IMR-90 (cell line): ENCODE data around the gene DDX19B. TPM values are rescaled to one million over a fixed set of nuclear protein-coding genes. Genes with fewer than 3 reads are reported as not detected.
A peak's percentile ranks its signal among the peaks of the same experiment; 100 is the strongest.

Experiments
- ATAC-seq: fragments of 200-7000 bp; cut with Tn5 transposase; 2 replicates; pipeline ENCODE4 v1.9.1; 2020; ENCODE audit warnings: low read depth, mild to moderate bottlenecking, moderate library complexity
- BruUV-seq: library from RNA; stranded (reverse); fragments of 400-500 nt; replicated peaks from 2 replicates; lab custom pipeline; 2021; lab: Mats Ljungman, UMichigan
- CTCF ChIA-PET: fragments of 300-600 bp; formaldehyde crosslinking; extraction: SDS; loops from one replicate; lab custom pipeline; 2021; ENCODE audit warnings: antibody characterized with exemption; lab: Yijun Ruan, JAX
- POLR2A ChIA-PET: fragments of 300-600 bp; sonication (Branson Sonifier 250); formaldehyde crosslinking; loops from one replicate; lab custom pipeline; 2022; ENCODE audit warnings: antibody characterized with exemption; ENCODE audit not compliant: unreplicated experiment; lab: Charles Lee
- DNase-seq: peaks from one replicate; pipeline ENCODE4 v3.0.0; 2013
- H2AFZ ChIP-seq: replicated peaks from 2 replicates; pipeline ENCODE3; 2013; ENCODE audit warnings: low read length, mild to moderate bottlenecking; ENCODE audit not compliant: poor library complexity
- H2AK5ac ChIP-seq: 2 replicates; pipeline ENCODE4 v1.6.1; 2013; ENCODE audit warnings: low read depth, low read length, inconsistent platforms
- H2AK9ac ChIP-seq: replicated peaks from 2 replicates; pipeline ENCODE3; 2013; ENCODE audit warnings: mild to moderate bottlenecking, low read depth, low read length, moderate library complexity; ENCODE audit not compliant: poor library complexity
- H2BK120ac ChIP-seq: 2 replicates; pipeline ENCODE4 v1.6.1; 2013; ENCODE audit warnings: low read depth, low read length, inconsistent platforms
- H2BK15ac ChIP-seq: 3 replicates; pipeline ENCODE4 v1.6.1; 2013; ENCODE audit warnings: low read depth, low read length, inconsistent platforms
- H2BK20ac ChIP-seq: 2 replicates; pipeline ENCODE4 v1.6.1; 2013; ENCODE audit warnings: low read depth, mild to moderate bottlenecking, inconsistent platforms, low read length, moderate library complexity
- H2BK5ac ChIP-seq: 2 replicates; pipeline ENCODE4 v1.6.1; 2013; ENCODE audit warnings: mild to moderate bottlenecking, low read depth, low read length, inconsistent platforms; ENCODE audit not compliant: poor library complexity, severe bottlenecking
- H3K14ac ChIP-seq: replicated peaks from 2 replicates; pipeline ENCODE4 v1.6.1; 2013; ENCODE audit warnings: low read depth, low read length, inconsistent platforms
- H3K18ac ChIP-seq: 2 replicates; pipeline ENCODE4 v1.6.1; 2013; ENCODE audit warnings: low read depth, low read length, control low read depth
- H3K23ac ChIP-seq: 2 replicates; pipeline ENCODE4 v1.6.1; 2013; ENCODE audit warnings: low read depth, low read length, inconsistent platforms
- H3K27ac ChIP-seq: 2 replicates; pipeline ENCODE4 v1.5.1; 2013; ENCODE audit warnings: mild to moderate bottlenecking, control low read depth, low read length; ENCODE audit not compliant: insufficient read depth
- H3K27me3 ChIP-seq: 2 replicates; pipeline ENCODE4 v1.6.1; 2013; ENCODE audit warnings: low read length; ENCODE audit not compliant: control insufficient read depth, insufficient read depth
- H3K36me3 ChIP-seq: 2 replicates; pipeline ENCODE4 v1.6.1; 2013; ENCODE audit warnings: low read length, mixed read lengths; ENCODE audit not compliant: control insufficient read depth, insufficient read depth
- H3K4ac ChIP-seq: 2 replicates; pipeline ENCODE4 v1.6.1; 2013; ENCODE audit warnings: low read depth, low read length, inconsistent platforms
- H3K4me1 ChIP-seq: 2 replicates; pipeline ENCODE4 v1.6.1; 2013; ENCODE audit warnings: low read length, mixed read lengths; ENCODE audit not compliant: control insufficient read depth, insufficient read depth
- H3K4me2 ChIP-seq: 2 replicates; pipeline ENCODE4 v1.6.1; 2013; ENCODE audit warnings: low read depth, mild to moderate bottlenecking, control low read depth, low read length, moderate library complexity
- H3K4me3 ChIP-seq: 2 replicates; pipeline ENCODE4 v1.5.1; 2013; ENCODE audit warnings: low read depth, mild to moderate bottlenecking, control low read depth, low read length, moderate library complexity; ENCODE audit not compliant: insufficient read depth
- H3K56ac ChIP-seq: 2 replicates; pipeline ENCODE4 v1.6.1; 2013; ENCODE audit warnings: low read length, inconsistent platforms; ENCODE audit not compliant: insufficient read depth; ENCODE audit errors: extremely low read depth
- H3K79me1 ChIP-seq, 2 experiments: 2 replicates each; pipeline ENCODE4 v1.6.1; 2013; ENCODE audit warnings: low read length in 2 of 2, inconsistent platforms in 1 of 2, low read depth in 1 of 2
- H3K9ac ChIP-seq: 2 replicates; pipeline ENCODE4 v1.6.1; 2013; ENCODE audit warnings: low read depth, low read length, control low read depth
- H3K9me1 ChIP-seq: 2 replicates; pipeline ENCODE4 v1.6.1; 2013; ENCODE audit warnings: low read length, inconsistent platforms; ENCODE audit not compliant: insufficient read depth
- H3K9me3 ChIP-seq: 2 replicates; pipeline ENCODE4 v1.6.1; 2013; ENCODE audit warnings: low read length; ENCODE audit not compliant: control insufficient read depth, insufficient read depth
- H4K20me1 ChIP-seq: 2 replicates; pipeline ENCODE4 v1.6.1; 2013; ENCODE audit warnings: low read length, inconsistent platforms; ENCODE audit not compliant: insufficient read depth
- H4K5ac ChIP-seq: 2 replicates; pipeline ENCODE4 v1.6.1; 2013; ENCODE audit warnings: mild to moderate bottlenecking, low read depth, low read length, control low read depth
- H4K8ac ChIP-seq, 2 experiments: 2 replicates each; pipeline ENCODE4 v1.6.1; 2013; ENCODE audit warnings: low read depth in 2 of 2, low read length in 2 of 2, control low read depth in 1 of 2, inconsistent platforms in 1 of 2
- H4K91ac ChIP-seq: 2 replicates; pipeline ENCODE4 v1.6.1; 2013; ENCODE audit warnings: low read depth, low read length, inconsistent platforms; ENCODE audit not compliant: insufficient read depth
- WGBS, 2 experiments: methylation state at CpG; one replicate each; pipeline versions ENCODE4 v1.1.5 to v1.1.7; 2013; ENCODE audit warnings: missing lambda C conversion rate in 2 of 2; ENCODE audit not compliant: insufficient read length in 1 of 2; ENCODE audit errors: extremely low coverage in 2 of 2; 5-methylcytosine and 5-hydroxymethylcytosine counted together
- dilution Hi-C: fragments of 300-500 bp; cut with HindIII; formaldehyde crosslinking; loops from one replicate; pipeline ENCODE4 v1.14.3; 2018; ENCODE audit warnings: low sequenced_read_pairs; ENCODE audit not compliant: unreplicated experiment
- in situ Hi-C: fragments of 300-500 bp; cut with MboI; formaldehyde crosslinking; loops from 3 replicates; pipeline ENCODE4 v1.14.3; 2019; ENCODE audit warnings: low sequenced_read_pairs, inconsistent platforms, mixed read lengths
- intact Hi-C: fragments of 100-400 bp; cut with micrococcal nuclease; formaldehyde crosslinking; loops from 2 replicates; pipeline ENCODE4 v1.10.0; 2022
- polyA plus RNA-seq, 3 experiments: library from polyadenylated mRNA; depleted of rRNA; stranded (reverse); fragments of >200 nt; gene quantifications; 2 replicates each; pipeline ENCODE4 v1.2.3, GENCODE V29; 2012; ENCODE audit warnings: low replicate concordance in 1 of 3
- total RNA-seq: library from RNA; depleted of rRNA; stranded (reverse); fragments of >200 nt; gene quantifications from 2 replicates; pipeline ENCODE4 v1.2.3, GENCODE V29; 2012
- TF ChIP-seq, protein P1 (sequence below): conservative IDR thresholded peaks from 2 replicates; pipeline ENCODE4 v1.5.1; 2012; ENCODE audit warnings: mild to moderate bottlenecking, low read depth, low read length, improper control_type of control experiment

DDX19B gene
- total and polyA plus RNA-seq, 2 of the 4 experiments (the other 2 are of a cell fraction), result 33.3 to 41.0 TPM

GRCh38 chr16:70304892-70305448 is 6.0 kb downstream of the DDX19B start:
- Histone ChIP-seq H3K14ac (no peak overlapping the region; the same call in 1 of the 2 replicates), H3K9me3 (no peaks in the 10 kb centered on the region; the same call in 1 of the 2 replicates), H3K9ac (no peak overlapping the region), H4K8ac (no peak overlapping the region), H2AFZ (no peak overlapping the region), H2AK5ac (no peak overlapping the region), H3K36me3 (no peaks in the 10 kb centered on the region), H3K79me1 (peaks cover 6 to 41% of the 10 kb centered on the region in 2 experiments), H2BK15ac (no peak overlapping the region), H4K5ac (no peak overlapping the region), H3K27me3 (no peaks in the 10 kb centered on the region), H3K4me1 (no peaks in the 10 kb centered on the region), H4K20me1 (peaks cover 20% of the 10 kb centered on the region; the same call in 1 of the 2 replicates), H3K9me1 (peaks cover 2% of the 10 kb centered on the region), H3K18ac (no peak overlapping the region), H2BK5ac (no peak overlapping the region), H2BK20ac (no peak overlapping the region), H3K27ac (no peak overlapping the region), H3K4me2 (no peak overlapping the region), H2BK120ac (no peak overlapping the region), H3K56ac (no peak overlapping the region), H2AK9ac (no peak overlapping the region), H3K4me3 (no peak overlapping the region), H4K91ac (no peak overlapping the region), H3K23ac (peak overlapping the region; percentile 23; the same call in 1 of the 2 replicates), H3K4ac (no peak overlapping the region)
- no TSS peak for BruUV-seq
- CTCF ChIA-PET, result no interaction called here
- in situ Hi-C loops, result no loop called here
- POLR2A ChIA-PET, result no interaction called here
- WGBS, 2 experiments, result no CpG with 5 or more reads among the region's 3 CpGs
- intact Hi-C loops, result no loop called here
- DNase-seq (no peak), ATAC-seq (0 out of 2 replicates have a peak, but pooled peaks have one; percentile 24)
- TF ChIP-seq, protein P1, sequence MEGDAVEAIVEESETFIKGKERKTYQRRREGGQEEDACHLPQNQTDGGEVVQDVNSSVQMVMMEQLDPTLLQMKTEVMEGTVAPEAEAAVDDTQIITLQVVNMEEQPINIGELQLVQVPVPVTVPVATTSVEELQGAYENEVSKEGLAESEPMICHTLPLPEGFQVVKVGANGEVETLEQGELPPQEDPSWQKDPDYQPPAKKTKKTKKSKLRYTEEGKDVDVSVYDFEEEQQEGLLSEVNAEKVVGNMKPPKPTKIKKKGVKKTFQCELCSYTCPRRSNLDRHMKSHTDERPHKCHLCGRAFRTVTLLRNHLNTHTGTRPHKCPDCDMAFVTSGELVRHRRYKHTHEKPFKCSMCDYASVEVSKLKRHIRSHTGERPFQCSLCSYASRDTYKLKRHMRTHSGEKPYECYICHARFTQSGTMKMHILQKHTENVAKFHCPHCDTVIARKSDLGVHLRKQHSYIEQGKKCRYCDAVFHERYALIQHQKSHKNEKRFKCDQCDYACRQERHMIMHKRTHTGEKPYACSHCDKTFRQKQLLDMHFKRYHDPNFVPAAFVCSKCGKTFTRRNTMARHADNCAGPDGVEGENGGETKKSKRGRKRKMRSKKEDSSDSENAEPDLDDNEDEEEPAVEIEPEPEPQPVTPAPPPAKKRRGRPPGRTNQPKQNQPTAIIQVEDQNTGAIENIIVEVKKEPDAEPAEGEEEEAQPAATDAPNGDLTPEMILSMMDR, result no peak
- dilution Hi-C loops, result no loop called here
